CD4-positive, alpha-beta T cell (primary cell): ENCODE data around the gene CLEC14A. TPM values are rescaled to one million over a fixed set of nuclear protein-coding genes. Genes with fewer than 3 reads are reported as not detected.

ENCODE experiments used
- ATAC-seq: fragments of 200-7000 bp; cut with Tn5 transposase; one replicate; pipeline ENCODE4 v1.10.0; 2022; ENCODE audit warnings: mild to moderate bottlenecking; ENCODE audit not compliant: poor library complexity
- CTCF ChIA-PET: fragments of 350-600 bp; sonication (Branson Sonifier 250); formaldehyde crosslinking; loops from one replicate; lab custom pipeline; 2021; ENCODE audit warnings: antibody characterized with exemption, inconsistent platforms; lab: Charles Lee
- POLR2A ChIA-PET: fragments of 350-600 bp; sonication (Branson Sonifier 250); formaldehyde crosslinking; loops from one replicate; lab custom pipeline; 2021; ENCODE audit warnings: antibody characterized with exemption, inconsistent platforms; lab: Charles Lee
- DNase-seq, 14 experiments: peaks; one replicate each; pipeline ENCODE4 v3.0.0-alpha.2; 2013 to 2020; ENCODE audit warnings: mixed read lengths in 2 of 14
- H3K27ac ChIP-seq, 2 donors: one replicate each; pipeline versions ENCODE4 v1.5.1 to v1.7.0; 2013; ENCODE audit warnings: low read length in 2 of 2, low read depth in 1 of 2, mild to moderate bottlenecking in 1 of 2
- H3K27me3 ChIP-seq, 2 experiments: 1 replicate in 1 of 2; 2 replicates in 1 of 2; pipeline versions ENCODE4 v1.6.1 to v1.7.0; 2013; ENCODE audit warnings: low read length in 2 of 2, control low read depth in 1 of 2, mild to moderate bottlenecking in 1 of 2, moderate library complexity in 1 of 2; ENCODE audit not compliant: insufficient read depth in 2 of 2, control insufficient read depth in 1 of 2
- H3K36me3 ChIP-seq: one replicate; pipeline ENCODE4 v1.6.1; 2013; ENCODE audit warnings: low read length, control low read depth; ENCODE audit not compliant: insufficient read depth
- H3K4me1 ChIP-seq: one replicate; pipeline ENCODE4 v1.6.1; 2013; ENCODE audit warnings: low read length, control low read depth; ENCODE audit not compliant: insufficient read depth
- H3K4me3 ChIP-seq: one replicate; pipeline ENCODE4 v1.5.1; 2013; ENCODE audit warnings: mild to moderate bottlenecking, low read length, moderate library complexity
- H3K9me3 ChIP-seq, 2 experiments: 1 replicate in 1 of 2; 2 replicates in 1 of 2; pipeline versions ENCODE4 v1.6.1 to v1.7.0; 2013; ENCODE audit warnings: low read length in 2 of 2, mild to moderate bottlenecking in 2 of 2, control low read depth in 1 of 2, moderate library complexity in 1 of 2; ENCODE audit not compliant: control insufficient read depth in 1 of 2, insufficient read depth in 1 of 2
- H3K27ac Mint-ChIP-seq: one replicate; pipeline ENCODE4 v1.8.0; 2020; ENCODE audit warnings: mixed read lengths
- H3K27me3 Mint-ChIP-seq: one replicate; pipeline ENCODE4 v1.8.0; 2021; ENCODE audit warnings: mixed read lengths
- H3K36me3 Mint-ChIP-seq: one replicate; pipeline ENCODE4 v1.8.0; 2021; ENCODE audit warnings: low read depth, mixed read lengths
- H3K4me1 Mint-ChIP-seq: one replicate; pipeline ENCODE4 v1.8.0; 2021; ENCODE audit warnings: low read depth, mixed read lengths
- H3K4me3 Mint-ChIP-seq: one replicate; pipeline ENCODE4 v1.8.0; 2020; ENCODE audit warnings: mild to moderate bottlenecking, mixed read lengths
- H3K9me3 Mint-ChIP-seq: one replicate; pipeline ENCODE4 v1.8.0; 2020; ENCODE audit warnings: mixed read lengths
- intact Hi-C, 2 experiments: fragments of 100-400 bp; cut with DNase I in 1 of 2; cut with micrococcal nuclease in 1 of 2; formaldehyde crosslinking; loops; one replicate each; pipeline versions ENCODE4 v1.15.1 to v1.9.0; 2023 to 2025; cut with DNase I, micrococcal nuclease
- total RNA-seq, 174 experiments: library from RNA in 2 of 174; stranded (reverse) in 2 of 174; gene quantifications; one replicate each; pipeline ENCODE4 v1.2.3 and lab custom pipeline; 2021 to 2026
- TF ChIP-seq, protein P1 (sequence below): fragments of 200-600 bp; IDR thresholded peaks from one replicate; pipeline ENCODE4 v1.8.0; 2022; ENCODE audit warnings: antibody characterized with exemption, mild to moderate bottlenecking

CLEC14A gene
- total RNA-seq, 2 experiments from 2014 or later: not detected

DNA sequence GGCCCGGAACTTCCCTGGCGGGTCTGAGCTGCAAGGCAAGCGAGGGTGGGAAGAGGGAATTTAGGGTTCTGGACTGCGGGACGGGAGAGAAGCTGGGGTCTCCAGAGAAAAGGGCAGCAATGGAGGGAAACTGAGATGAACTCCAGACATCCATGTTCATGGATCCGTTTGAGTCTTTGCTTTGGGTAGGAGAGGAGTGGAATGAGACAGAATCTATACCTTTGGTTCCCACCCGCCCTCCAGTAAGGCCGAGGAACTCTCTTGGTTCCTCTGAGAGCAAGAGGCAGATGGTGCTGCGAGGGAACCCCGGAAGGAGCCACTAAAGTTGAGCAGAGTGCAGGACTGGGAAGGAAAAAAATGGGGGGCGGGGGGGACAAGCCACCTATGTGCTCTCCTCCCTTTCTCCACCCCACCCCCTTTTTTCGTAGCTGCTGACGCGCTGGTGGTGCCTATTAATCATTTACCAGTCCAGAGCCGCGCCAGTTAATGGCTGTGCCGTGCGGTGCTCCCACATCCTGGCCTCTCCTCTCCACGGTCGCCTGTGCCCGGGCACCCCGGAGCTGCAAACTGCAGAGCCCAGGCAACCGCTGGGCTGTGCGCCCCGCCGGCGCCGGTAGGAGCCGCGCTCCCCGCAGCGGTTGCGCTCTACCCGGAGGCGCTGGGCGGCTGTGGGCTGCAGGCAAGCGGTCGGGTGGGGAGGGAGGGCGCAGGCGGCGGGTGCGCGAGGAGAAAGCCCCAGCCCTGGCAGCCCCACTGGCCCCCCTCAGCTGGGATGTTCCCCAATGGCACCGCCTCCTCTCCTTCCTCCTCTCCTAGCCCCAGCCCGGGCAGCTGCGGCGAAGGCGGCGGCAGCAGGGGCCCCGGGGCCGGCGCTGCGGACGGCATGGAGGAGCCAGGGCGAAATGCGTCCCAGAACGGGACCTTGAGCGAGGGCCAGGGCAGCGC, 47.0 kb downstream of the CLEC14A start:
- CTCF ChIA-PET: no interaction called here
- Mint-ChIP-seq H3K27ac (no peak overlapping the region), H3K27me3 (peaks cover 71% of the 10 kb centered on the region), H3K4me1 (peaks cover 16% of the 10 kb centered on the region), H3K4me3 (no peak overlapping the region), H3K36me3 (no peaks in the 10 kb centered on the region), H3K9me3 (peaks cover 2% of the 10 kb centered on the region)
- ATAC-seq: no peak
- no peak overlapping the region for H3K27ac ChIP-seq
- peak in 1 of 14 experiments; percentile 52 for DNase-seq
- peaks cover 27 to 47% of the 10 kb centered on the region in 2 experiments for H3K27me3 ChIP-seq
- TF ChIP-seq, protein P1, sequence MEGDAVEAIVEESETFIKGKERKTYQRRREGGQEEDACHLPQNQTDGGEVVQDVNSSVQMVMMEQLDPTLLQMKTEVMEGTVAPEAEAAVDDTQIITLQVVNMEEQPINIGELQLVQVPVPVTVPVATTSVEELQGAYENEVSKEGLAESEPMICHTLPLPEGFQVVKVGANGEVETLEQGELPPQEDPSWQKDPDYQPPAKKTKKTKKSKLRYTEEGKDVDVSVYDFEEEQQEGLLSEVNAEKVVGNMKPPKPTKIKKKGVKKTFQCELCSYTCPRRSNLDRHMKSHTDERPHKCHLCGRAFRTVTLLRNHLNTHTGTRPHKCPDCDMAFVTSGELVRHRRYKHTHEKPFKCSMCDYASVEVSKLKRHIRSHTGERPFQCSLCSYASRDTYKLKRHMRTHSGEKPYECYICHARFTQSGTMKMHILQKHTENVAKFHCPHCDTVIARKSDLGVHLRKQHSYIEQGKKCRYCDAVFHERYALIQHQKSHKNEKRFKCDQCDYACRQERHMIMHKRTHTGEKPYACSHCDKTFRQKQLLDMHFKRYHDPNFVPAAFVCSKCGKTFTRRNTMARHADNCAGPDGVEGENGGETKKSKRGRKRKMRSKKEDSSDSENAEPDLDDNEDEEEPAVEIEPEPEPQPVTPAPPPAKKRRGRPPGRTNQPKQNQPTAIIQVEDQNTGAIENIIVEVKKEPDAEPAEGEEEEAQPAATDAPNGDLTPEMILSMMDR: no peak
- no peak overlapping the region for H3K4me3 ChIP-seq
- H3K9me3 ChIP-seq: peaks cover 0 to 26% of the 10 kb centered on the region in 2 experiments
- H3K36me3 ChIP-seq: no peaks in the 10 kb centered on the region
- POLR2A ChIA-PET: no interaction called here
- intact Hi-C loops: no loop called here
- peaks cover 41% of the 10 kb centered on the region for H3K4me1 ChIP-seq

GRCh38 chr14:38207736-38208617, 47.9 kb downstream of the CLEC14A start, which contains the start of gene SSTR1:
Gene SSTR1 (plus strand): TSS chr14:38207904. CDS start chr14:38209390, 1,486 bp downstream.
- no peak within 1 kb of the TSS for H3K4me3 ChIP-seq
- H3K9me3 ChIP-seq: peaks cover 0 to 26% of the 10 kb centered on the region in 2 experiments
- peaks cover 16% of the 10 kb centered on the region for H3K4me1 Mint-ChIP-seq
- ChIA-PET CTCF (no interaction called here), POLR2A (no interaction called here)
- H3K4me1 ChIP-seq: peaks cover 41% of the 10 kb centered on the region
- no peak within 1 kb of the TSS for H3K27ac ChIP-seq
- peaks cover 2% of the 10 kb centered on the region for H3K9me3 Mint-ChIP-seq
- peaks cover 27 to 46% of the 10 kb centered on the region in 2 experiments for H3K27me3 ChIP-seq
- DNase-seq (peak in 1 of 14 experiments; percentile 21), ATAC-seq (no peak)
- no peaks in the 10 kb centered on the region for H3K36me3 ChIP-seq
- H3K27ac Mint-ChIP-seq: no peak within 1 kb of the TSS
- TF ChIP-seq, protein P1: no peak
- H3K36me3 Mint-ChIP-seq: no peaks in the 10 kb centered on the region
- H3K4me3 Mint-ChIP-seq: no peak within 1 kb of the TSS
- H3K27me3 Mint-ChIP-seq: peaks cover 64% of the 10 kb centered on the region
- intact Hi-C loops: no loop called here

- DNase-seq (no peak), ATAC-seq (no peak)
- TF ChIP-seq, protein P1: no peak
- H3K36me3 ChIP-seq: no peaks in the 10 kb centered on the region
- peaks cover 41% of the 10 kb centered on the region for H3K4me1 ChIP-seq
- Mint-ChIP-seq H3K27ac (no peak overlapping the region), H3K36me3 (no peaks in the 10 kb centered on the region), H3K4me3 (no peak overlapping the region), H3K4me1 (peaks cover 16% of the 10 kb centered on the region), H3K9me3 (peaks cover 2% of the 10 kb centered on the region), H3K27me3 (peaks cover 59% of the 10 kb centered on the region)
- POLR2A ChIA-PET: no interaction called here
- H3K27me3 ChIP-seq: peaks cover 27 to 46% of the 10 kb centered on the region in 2 experiments
- H3K4me3 ChIP-seq: no peak overlapping the region
- no peak overlapping the region for H3K27ac ChIP-seq
- intact Hi-C loops: no loop called here
- peaks cover 0 to 26% of the 10 kb centered on the region in 2 experiments for H3K9me3 ChIP-seq
- CTCF ChIA-PET: no interaction called here
Measured at GRCh38 chr14:38207377-38207735, 48.5 kb downstream of the CLEC14A start.
